Neural crest cell (in vitro differentiated cells): ENCODE data around the gene DCXR. TPM values are rescaled to one million over a fixed set of nuclear protein-coding genes. Genes with fewer than 3 reads are reported as not detected.

Source experiments
- DNase-seq: peaks from one replicate; pipeline ENCODE4 v3.0.0; 2021; ENCODE audit warnings: low read depth, mixed read lengths, low spot score
- H3K27ac Mint-ChIP-seq: one replicate; pipeline ENCODE4 v1.8.0; 2021; ENCODE audit warnings: mild to moderate bottlenecking, mixed read lengths; ENCODE audit not compliant: unreplicated experiment
- H3K27me3 Mint-ChIP-seq: 2 replicates; pipeline ENCODE4 v1.8.0; 2021; ENCODE audit warnings: low read depth, mild to moderate bottlenecking, mixed read lengths
- H3K36me3 Mint-ChIP-seq: 2 replicates; pipeline ENCODE4 v1.8.0; 2021; ENCODE audit warnings: low read depth, mild to moderate bottlenecking, mixed read lengths
- H3K4me1 Mint-ChIP-seq: 2 replicates; pipeline ENCODE4 v1.8.0; 2021; ENCODE audit warnings: mixed read lengths
- H3K4me3 Mint-ChIP-seq: one replicate; pipeline ENCODE4 v1.8.0; 2021; ENCODE audit warnings: mild to moderate bottlenecking, mixed read lengths
- H3K9me3 Mint-ChIP-seq: 2 replicates; pipeline ENCODE4 v1.8.0; 2021; ENCODE audit warnings: mixed read lengths
- total RNA-seq: library from RNA; stranded (reverse); gene quantifications from 2 replicates; pipeline ENCODE4 v1.2.1, GENCODE V29; 2021
- TF ChIP-seq, protein P1 (sequence below): fragments of 200-600 bp; sonication (generic); conservative IDR thresholded peaks from 2 replicates; pipeline ENCODE4 v1.5.0; 2021; ENCODE audit warnings: antibody characterized with exemption, mild to moderate bottlenecking

Gene DCXR
- total RNA-seq, 1 donor from 2014 or later, result 198 TPM

DNA sequence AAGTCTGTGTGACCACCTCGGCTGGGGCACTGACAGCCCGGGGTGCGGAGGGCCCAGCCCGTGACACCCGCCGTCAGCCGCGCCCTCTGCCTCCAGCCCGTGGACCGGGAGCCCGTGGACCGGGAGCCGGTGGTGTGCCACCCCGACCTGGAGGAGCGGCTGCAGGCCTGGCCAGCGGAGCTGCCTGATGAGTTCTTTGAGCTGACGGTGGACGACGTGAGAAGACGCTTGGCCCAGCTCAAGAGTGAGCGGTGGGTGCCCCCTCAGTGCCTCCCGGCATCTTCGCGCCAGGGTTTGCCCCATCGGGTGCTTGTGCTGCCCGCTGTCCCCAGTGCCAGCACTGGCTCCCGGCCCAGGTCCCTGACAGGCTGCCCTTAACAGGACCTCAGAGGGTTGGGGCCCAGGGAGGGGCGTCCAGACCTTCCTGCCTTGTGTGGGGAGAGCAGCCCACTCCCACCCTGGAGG, 28.5 kb downstream of the DCXR start:
- Mint-ChIP-seq H3K4me3 (no peak overlapping the region), H3K27ac (no peak overlapping the region), H3K4me1 (peaks cover 14% of the 10 kb centered on the region), H3K36me3 (no peaks in the 10 kb centered on the region), H3K27me3 (no peaks in the 10 kb centered on the region), H3K9me3 (no peaks in the 10 kb centered on the region)
- TF ChIP-seq, protein P1, sequence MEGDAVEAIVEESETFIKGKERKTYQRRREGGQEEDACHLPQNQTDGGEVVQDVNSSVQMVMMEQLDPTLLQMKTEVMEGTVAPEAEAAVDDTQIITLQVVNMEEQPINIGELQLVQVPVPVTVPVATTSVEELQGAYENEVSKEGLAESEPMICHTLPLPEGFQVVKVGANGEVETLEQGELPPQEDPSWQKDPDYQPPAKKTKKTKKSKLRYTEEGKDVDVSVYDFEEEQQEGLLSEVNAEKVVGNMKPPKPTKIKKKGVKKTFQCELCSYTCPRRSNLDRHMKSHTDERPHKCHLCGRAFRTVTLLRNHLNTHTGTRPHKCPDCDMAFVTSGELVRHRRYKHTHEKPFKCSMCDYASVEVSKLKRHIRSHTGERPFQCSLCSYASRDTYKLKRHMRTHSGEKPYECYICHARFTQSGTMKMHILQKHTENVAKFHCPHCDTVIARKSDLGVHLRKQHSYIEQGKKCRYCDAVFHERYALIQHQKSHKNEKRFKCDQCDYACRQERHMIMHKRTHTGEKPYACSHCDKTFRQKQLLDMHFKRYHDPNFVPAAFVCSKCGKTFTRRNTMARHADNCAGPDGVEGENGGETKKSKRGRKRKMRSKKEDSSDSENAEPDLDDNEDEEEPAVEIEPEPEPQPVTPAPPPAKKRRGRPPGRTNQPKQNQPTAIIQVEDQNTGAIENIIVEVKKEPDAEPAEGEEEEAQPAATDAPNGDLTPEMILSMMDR, result no peak
- no peak for DNase-seq

DNA sequence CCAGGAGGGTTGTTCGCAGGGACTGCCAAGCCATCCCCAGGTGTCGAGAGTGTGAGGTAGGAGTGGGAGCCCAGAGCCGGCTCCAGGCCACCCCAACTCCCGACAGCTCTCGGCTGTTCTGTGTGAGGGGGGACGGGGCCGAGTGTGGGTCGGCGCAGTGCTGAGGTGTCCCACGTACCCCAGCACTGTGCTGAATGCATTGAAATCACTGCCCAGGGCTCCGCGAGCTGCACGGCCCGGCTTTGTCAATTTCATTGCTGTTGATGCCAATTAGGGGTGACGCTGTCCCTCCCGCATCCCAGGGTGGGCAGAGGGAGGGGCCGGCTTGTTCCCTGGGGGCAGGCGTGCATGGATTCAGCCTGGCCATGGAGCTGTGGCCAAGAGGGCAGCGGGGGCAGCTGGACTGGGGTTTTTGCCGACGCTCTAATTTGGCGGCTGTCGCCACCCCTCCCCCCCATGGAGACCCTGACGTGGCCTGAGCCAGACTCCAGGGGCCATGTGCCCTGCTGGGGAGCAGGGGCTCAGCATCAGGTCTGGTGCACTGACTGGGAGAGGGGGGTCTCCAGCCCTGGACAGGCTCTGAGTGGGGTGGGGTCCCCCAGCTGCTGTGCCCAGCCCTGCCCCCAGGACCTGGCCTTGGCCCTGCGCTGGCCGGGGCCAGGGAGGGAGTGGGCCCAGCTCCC, 29.1 kb downstream of the DCXR start:
- TF ChIP-seq, protein P1, result no peak
- H3K27me3 Mint-ChIP-seq, result no peaks in the 10 kb centered on the region
- H3K36me3 Mint-ChIP-seq, result no peaks in the 10 kb centered on the region
- no peak for DNase-seq
- peaks cover 19% of the 10 kb centered on the region for H3K4me1 Mint-ChIP-seq
- no peaks in the 10 kb centered on the region for H3K9me3 Mint-ChIP-seq
- no peak overlapping the region for H3K27ac Mint-ChIP-seq
- H3K4me3 Mint-ChIP-seq, result no peak overlapping the region

DNA sequence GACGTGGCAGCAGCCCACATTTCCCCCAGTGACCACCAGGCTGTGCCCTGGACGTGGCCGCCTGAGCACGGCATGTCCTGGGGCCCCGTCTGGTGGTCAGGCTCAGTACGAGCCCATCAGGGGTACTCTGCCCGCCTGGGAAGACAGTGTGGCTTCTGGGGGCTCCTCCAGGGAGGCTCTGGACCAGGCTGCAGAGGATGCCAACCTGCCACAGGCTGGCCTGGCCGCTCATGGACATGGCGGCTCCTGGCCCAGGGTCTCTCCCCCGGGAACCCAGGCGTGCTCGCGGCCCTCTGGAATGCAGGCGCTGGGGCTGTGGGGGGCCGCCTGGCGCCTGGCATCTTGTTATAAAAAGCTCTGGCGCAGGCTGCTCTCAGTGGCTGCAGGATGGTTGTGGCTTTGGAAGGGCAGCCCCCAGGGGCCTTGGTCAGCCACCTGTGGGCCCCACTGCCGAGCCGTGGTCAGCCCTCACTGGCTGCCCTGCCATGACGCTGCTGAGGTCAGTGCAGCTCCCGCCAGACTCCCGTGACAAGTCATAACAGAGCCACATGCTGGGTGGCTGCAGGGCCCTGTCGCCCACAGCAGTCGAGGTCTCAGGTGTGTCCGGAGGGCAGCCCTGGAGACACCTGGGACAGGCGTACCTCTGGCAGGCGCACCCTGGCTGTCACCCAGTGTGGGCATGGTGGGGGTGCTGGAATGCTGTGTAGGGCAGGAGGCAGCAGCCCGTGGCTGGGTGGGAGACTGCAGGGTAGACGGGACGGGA, 29.8 kb downstream of the DCXR start:
- no peak for DNase-seq
- Mint-ChIP-seq H3K9me3 (no peaks in the 10 kb centered on the region), H3K27ac (no peak overlapping the region), H3K27me3 (no peaks in the 10 kb centered on the region), H3K4me1 (peaks cover 21% of the 10 kb centered on the region), H3K36me3 (no peaks in the 10 kb centered on the region), H3K4me3 (no peak overlapping the region)
- TF ChIP-seq, protein P1, result no peak

DNA sequence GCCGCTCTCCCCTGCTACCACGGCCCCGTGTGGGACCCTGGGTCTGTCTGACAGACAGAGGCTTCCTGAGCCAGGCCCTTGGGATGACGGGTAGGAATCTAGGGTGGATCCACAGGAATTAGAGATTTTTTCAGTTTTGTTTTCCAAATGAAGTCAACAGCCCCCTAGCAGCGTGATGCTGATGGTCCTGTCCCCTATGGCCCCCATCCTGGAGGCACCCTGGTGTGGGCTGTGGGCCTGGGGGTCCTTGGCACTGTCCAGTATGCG, 30.3 kb downstream of the DCXR start:
- H3K27ac Mint-ChIP-seq, result no peak overlapping the region
- TF ChIP-seq, protein P1, result no peak
- no peaks in the 10 kb centered on the region for H3K27me3 Mint-ChIP-seq
- H3K9me3 Mint-ChIP-seq, result no peaks in the 10 kb centered on the region
- no peak overlapping the region for H3K4me3 Mint-ChIP-seq
- peaks cover 20% of the 10 kb centered on the region for H3K4me1 Mint-ChIP-seq
- H3K36me3 Mint-ChIP-seq, result no peaks in the 10 kb centered on the region
- no peak for DNase-seq

DNA sequence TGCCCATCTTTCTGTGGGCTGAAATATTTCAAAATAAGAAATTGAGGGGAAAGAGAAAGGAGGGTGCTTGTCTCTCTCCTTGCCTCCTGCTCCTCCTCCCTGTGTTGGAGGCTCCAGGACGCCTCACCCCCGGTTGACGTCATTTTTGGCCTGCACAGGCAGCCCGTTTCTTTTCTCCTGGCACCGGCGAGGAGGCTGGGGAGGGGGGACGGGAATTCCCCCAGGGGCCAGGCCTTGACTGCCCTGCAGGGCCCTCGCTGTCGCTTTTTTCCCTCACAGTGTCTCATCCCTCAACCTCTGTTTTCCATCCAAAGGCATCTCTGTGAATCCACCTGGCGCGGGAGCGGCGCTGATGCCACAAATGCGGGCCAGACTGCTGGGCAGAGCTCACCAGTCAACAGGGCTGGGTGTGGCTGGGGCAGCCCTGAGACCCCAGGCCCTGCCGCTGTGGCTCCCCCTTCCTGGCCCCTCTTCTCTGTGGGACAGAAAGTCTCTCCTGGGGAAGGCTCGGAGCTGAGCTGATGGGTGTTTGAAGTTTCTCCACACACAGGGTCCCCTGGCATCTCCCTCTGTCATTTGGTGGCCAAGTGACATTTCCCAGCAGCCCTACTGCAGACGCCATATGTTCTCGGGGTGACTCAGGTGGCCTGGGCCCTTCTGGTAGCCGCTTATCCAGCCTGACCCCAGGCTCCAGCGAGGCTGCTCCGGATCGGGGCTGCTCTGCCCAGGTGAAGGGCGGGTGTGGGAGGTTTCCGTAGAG, 30.8 kb downstream of the DCXR start:
- peak overlapping the region; percentile 27 for H3K4me3 Mint-ChIP-seq
- H3K36me3 Mint-ChIP-seq, result no peaks in the 10 kb centered on the region
- H3K9me3 Mint-ChIP-seq, result no peaks in the 10 kb centered on the region
- no peak overlapping the region for H3K27ac Mint-ChIP-seq
- TF ChIP-seq, protein P1, result no peak
- peaks cover 17% of the 10 kb centered on the region for H3K4me1 Mint-ChIP-seq
- no peak for DNase-seq
- no peaks in the 10 kb centered on the region for H3K27me3 Mint-ChIP-seq
